Muscle layer of colon (tissue), 2 donors: ENCODE results near the gene PRKAA1.
"Not testable (repeated sequence)": the region's sequence is repeated elsewhere in the genome, so short reads cannot be mapped to it uniquely, and the experiment has no call there.

ENCODE experiments used
- H3K27ac ChIP-seq: one replicate; pipeline ENCODE4 v1.7.0; 2013; ENCODE audit warnings: low read depth, mild to moderate bottlenecking, low read length, moderate library complexity
- H3K27me3 ChIP-seq, 2 donors: one replicate each; pipeline ENCODE4 v1.7.0; 2013; ENCODE audit warnings: low read length in 2 of 2, mild to moderate bottlenecking in 2 of 2; ENCODE audit not compliant: insufficient read depth in 2 of 2, control insufficient read depth in 1 of 2
- H3K36me3 ChIP-seq: one replicate; pipeline ENCODE4 v1.7.0; 2013; ENCODE audit warnings: mild to moderate bottlenecking, low read length; ENCODE audit not compliant: insufficient read depth
- H3K4me1 ChIP-seq: one replicate; pipeline ENCODE4 v1.7.0; 2013; ENCODE audit warnings: mild to moderate bottlenecking, low read length; ENCODE audit not compliant: insufficient read depth
- H3K4me3 ChIP-seq, 2 donors: one replicate each; pipeline ENCODE4 v1.7.0; 2013; ENCODE audit warnings: low read length in 2 of 2, low read depth in 1 of 2, mild to moderate bottlenecking in 1 of 2, moderate library complexity in 1 of 2
- H3K9ac ChIP-seq: one replicate; pipeline ENCODE4 v1.7.0; 2013; ENCODE audit warnings: low read length
- H3K9me3 ChIP-seq: one replicate; pipeline ENCODE4 v1.7.0; 2013; ENCODE audit warnings: mild to moderate bottlenecking, low read length
- donor health status: abdominal sarcoma.
- donor health status: Adenocarcinoma of cecum.

PRKAA1 gene

GRCh38 chr5:40832345-40832744 is 34.2 kb upstream of the PRKAA1 start:
- Histone ChIP-seq H3K9me3 (no peaks in the 10 kb centered on the region), H3K4me3 (no peak overlapping the region), H3K27me3 (no peaks in the 10 kb centered on the region), H3K27ac (no peak overlapping the region), H3K36me3 (peaks cover 57% of the 10 kb centered on the region), H3K9ac (peak overlapping the region; percentile 88), H3K4me1 (peaks cover 26% of the 10 kb centered on the region)

GRCh38 chr5:40831346-40832210 is 33.4 kb upstream of the PRKAA1 start:
- Histone ChIP-seq H3K27me3 (no peaks in the 10 kb centered on the region), H3K4me3 (no peak overlapping the region), H3K36me3 (peaks cover 65% of the 10 kb centered on the region), H3K4me1 (peaks cover 26% of the 10 kb centered on the region), H3K9me3 (no peaks in the 10 kb centered on the region), H3K9ac (no peak overlapping the region), H3K27ac (no peak overlapping the region)

- peaks cover 68% of the 10 kb centered on the region for H3K36me3 ChIP-seq
- no peak overlapping the region for H3K27ac ChIP-seq
Measured at GRCh38 chr5:40829748-40830533, 31.8 kb upstream of the PRKAA1 start.

GRCh38 chr5:40828690-40829661 is 30.8 kb upstream of the PRKAA1 start:
- H3K27me3 ChIP-seq, result no peaks in the 10 kb centered on the region
- H3K36me3 ChIP-seq, result peaks cover 68% of the 10 kb centered on the region
- no peak overlapping the region for H3K27ac ChIP-seq
- peaks cover 12% of the 10 kb centered on the region for H3K4me1 ChIP-seq
- H3K9ac ChIP-seq, result no peak overlapping the region
- no peak overlapping the region for H3K4me3 ChIP-seq
- H3K9me3 ChIP-seq, result no peaks in the 10 kb centered on the region

More at GRCh38 chr5:40829748-40830533, 31.8 kb upstream of the PRKAA1 start:
- Histone ChIP-seq H3K27me3 (no peaks in the 10 kb centered on the region), H3K9ac (no peak overlapping the region), H3K9me3 (no peaks in the 10 kb centered on the region), H3K4me3 (no peak overlapping the region), H3K4me1 (peaks cover 17% of the 10 kb centered on the region)

GRCh38 chr5:40828021-40828631 is 30.0 kb upstream of the PRKAA1 start:
- Histone ChIP-seq H3K4me3 (no peak overlapping the region), H3K4me1 (peaks cover 4% of the 10 kb centered on the region), H3K27me3 (no peaks in the 10 kb centered on the region), H3K9me3 (no peaks in the 10 kb centered on the region), H3K27ac (no peak overlapping the region), H3K9ac (no peak overlapping the region), H3K36me3 (peaks cover 61% of the 10 kb centered on the region)

GRCh38 chr5:40827188-40827977 is 29.2 kb upstream of the PRKAA1 start:
- H3K27me3 ChIP-seq, result no peaks in the 10 kb centered on the region
- H3K9ac ChIP-seq, result no peak overlapping the region
- no peaks in the 10 kb centered on the region for H3K9me3 ChIP-seq
- H3K36me3 ChIP-seq, result peaks cover 53% of the 10 kb centered on the region
- H3K4me1 ChIP-seq, result no peaks in the 10 kb centered on the region
- H3K27ac ChIP-seq, result no peak overlapping the region
- no peak overlapping the region for H3K4me3 ChIP-seq

- Histone ChIP-seq H3K9me3 (no peaks in the 10 kb centered on the region), H3K4me3 (no peak overlapping the region), H3K36me3 (peaks cover 46% of the 10 kb centered on the region), H3K9ac (no peak overlapping the region), H3K27me3 (no peaks in the 10 kb centered on the region), H3K27ac (no peak overlapping the region), H3K4me1 (no peaks in the 10 kb centered on the region)
Measured at GRCh38 chr5:40826489-40827187, 28.5 kb upstream of the PRKAA1 start.

- H3K9me3 ChIP-seq, H3K27ac ChIP-seq, H3K27me3 ChIP-seq, H3K4me1 ChIP-seq, H3K9ac ChIP-seq, H3K4me3 ChIP-seq: not testable (repeated sequence)
- H3K36me3 ChIP-seq, result peaks cover 35% of the 10 kb centered on the region
Measured at GRCh38 chr5:40825461-40826043, 27.4 kb upstream of the PRKAA1 start.

GRCh38 chr5:40823459-40823858 is 25.3 kb upstream of the PRKAA1 start:
- Histone ChIP-seq H3K27me3 (no peaks in the 10 kb centered on the region), H3K9me3 (no peaks in the 10 kb centered on the region), H3K4me1 (no peaks in the 10 kb centered on the region), H3K36me3 (peaks cover 22% of the 10 kb centered on the region), H3K9ac (no peak overlapping the region), H3K4me3 (no peak overlapping the region), H3K27ac (no peak overlapping the region)
